Tibial nerve (tissue), 4 donors: ENCODE measurements around the gene ALPK3. TPM values are rescaled to one million over a fixed set of nuclear protein-coding genes. Genes with fewer than 3 reads are reported as not detected.

ENCODE experiments used
- DNase-seq, 2 donors: peaks; one replicate each; pipeline ENCODE4 v3.0.0-alpha.2; 2019; ENCODE audit warnings: low spot score in 2 of 2
- H3K27ac ChIP-seq, 4 donors: fragments of 200-600 bp; sonication (generic) in 3 of 4; one replicate each; pipeline ENCODE4 v1.5.1; 2017 to 2019; ENCODE audit warnings: mild to moderate bottlenecking in 1 of 4
- H3K27me3 ChIP-seq, 2 donors: fragments of 200-600 bp; sonication (generic) in 1 of 2; one replicate each; pipeline versions ENCODE4 v1.5.1 to v1.6.0; 2017 to 2019
- H3K36me3 ChIP-seq, 3 donors: fragments of 200-600 bp; sonication (generic); one replicate each; pipeline ENCODE4 v1.5.1; 2018 to 2019
- H3K4me1 ChIP-seq, 4 donors: fragments of 200-600 bp; sonication (generic) in 3 of 4; one replicate each; pipeline ENCODE4 v1.5.1; 2017 to 2019
- H3K4me3 ChIP-seq, 4 donors: fragments of 200-600 bp; sonication (generic) in 3 of 4; one replicate each; pipeline ENCODE4 v1.5.1; 2017 to 2019; ENCODE audit warnings: mild to moderate bottlenecking in 1 of 4, moderate library complexity in 1 of 4
- H3K9me3 ChIP-seq, 4 donors: fragments of 200-600 bp; sonication (generic) in 3 of 4; one replicate each; pipeline ENCODE4 v1.5.1; 2017 to 2019
- EP300 ChIP-seq, 2 donors: sonication (generic); formaldehyde crosslinking; IDR thresholded peaks; one replicate each; pipeline ENCODE4 v1.6.1; 2017; ENCODE audit warnings: antibody characterized with exemption in 2 of 2, mild to moderate bottlenecking in 1 of 2
- POLR2A ChIP-seq, 2 donors: fragments of 450-650 bp; IDR thresholded peaks; one replicate each; pipeline ENCODE4 v1.6.1; 2017; ENCODE audit warnings: antibody characterized with exemption in 2 of 2, mild to moderate bottlenecking in 2 of 2, moderate library complexity in 2 of 2
- WGBS, 2 donors: methylation state at CpG; one replicate each; pipeline ENCODE4 v1.1.5; 2018; 5-methylcytosine and 5-hydroxymethylcytosine counted together
- total RNA-seq, 4 donors: library from RNA; depleted of rRNA; stranded (reverse); fragments of >200 nt; gene quantifications; one replicate each; pipeline ENCODE4 v1.1.0, GENCODE V29; 2016
- TF ChIP-seq, protein P1 (sequence below), 5 experiments: fragments of 200-600 bp in 3 of 5; fragments of 450-650 bp in 2 of 5; sonication (generic) in 3 of 5; IDR thresholded peaks; one replicate each; pipeline ENCODE4 v1.5.1; 2016 to 2019; ENCODE audit warnings: antibody characterized with exemption in 5 of 5, mild to moderate bottlenecking in 3 of 5, moderate library complexity in 2 of 5

The ALPK3 gene
- total RNA-seq, 4 donors from 2014 or later: 2.4 to 7.1 (median 4.7) TPM

DNA sequence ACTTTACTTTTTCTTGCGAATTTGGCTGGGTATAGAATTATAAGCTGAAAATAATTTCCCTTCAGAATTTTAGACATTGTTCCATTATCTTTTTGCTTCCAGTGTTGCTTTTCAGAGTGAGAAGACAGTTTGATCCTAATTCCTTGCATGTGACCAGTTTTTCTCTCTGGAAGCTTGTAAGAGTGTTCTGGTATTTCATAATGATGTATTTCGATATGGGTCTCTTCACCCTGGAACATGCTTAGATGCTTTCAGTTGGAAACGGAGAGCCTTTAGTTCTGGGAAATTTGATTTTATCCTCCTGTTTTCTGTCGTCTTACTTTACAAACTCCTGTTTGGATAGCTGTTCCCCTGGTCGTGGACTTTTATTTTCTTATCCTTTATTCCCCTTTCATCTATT, 13.9 kb downstream of the ALPK3 start:
- TF ChIP-seq POLR2A (IDR thresholded peaks at IDR 0.05): no peak
- peak in 1 of 2 donors; percentile 33 for TF ChIP-seq EP300 (IDR thresholded peaks at IDR 0.05)
- TF ChIP-seq, protein P1, sequence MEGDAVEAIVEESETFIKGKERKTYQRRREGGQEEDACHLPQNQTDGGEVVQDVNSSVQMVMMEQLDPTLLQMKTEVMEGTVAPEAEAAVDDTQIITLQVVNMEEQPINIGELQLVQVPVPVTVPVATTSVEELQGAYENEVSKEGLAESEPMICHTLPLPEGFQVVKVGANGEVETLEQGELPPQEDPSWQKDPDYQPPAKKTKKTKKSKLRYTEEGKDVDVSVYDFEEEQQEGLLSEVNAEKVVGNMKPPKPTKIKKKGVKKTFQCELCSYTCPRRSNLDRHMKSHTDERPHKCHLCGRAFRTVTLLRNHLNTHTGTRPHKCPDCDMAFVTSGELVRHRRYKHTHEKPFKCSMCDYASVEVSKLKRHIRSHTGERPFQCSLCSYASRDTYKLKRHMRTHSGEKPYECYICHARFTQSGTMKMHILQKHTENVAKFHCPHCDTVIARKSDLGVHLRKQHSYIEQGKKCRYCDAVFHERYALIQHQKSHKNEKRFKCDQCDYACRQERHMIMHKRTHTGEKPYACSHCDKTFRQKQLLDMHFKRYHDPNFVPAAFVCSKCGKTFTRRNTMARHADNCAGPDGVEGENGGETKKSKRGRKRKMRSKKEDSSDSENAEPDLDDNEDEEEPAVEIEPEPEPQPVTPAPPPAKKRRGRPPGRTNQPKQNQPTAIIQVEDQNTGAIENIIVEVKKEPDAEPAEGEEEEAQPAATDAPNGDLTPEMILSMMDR (IDR thresholded peaks at IDR 0.05): no peak
- WGBS, 2 donors: 83 to 84% methylated on average over 5 of the region's 5 CpGs
- Histone ChIP-seq H3K4me3 (no peak overlapping the region), H3K27me3 (no peaks in the 10 kb centered on the region), H3K9me3 (no peaks in the 10 kb centered on the region), H3K27ac (peak overlapping the region in 1 of 4 donors; percentile 61), H3K4me1 (peaks cover 0 to 58% (median 0%) of the 10 kb centered on the region in 4 donors), H3K36me3 (no peaks in the 10 kb centered on the region)
- no peak for DNase-seq

DNA sequence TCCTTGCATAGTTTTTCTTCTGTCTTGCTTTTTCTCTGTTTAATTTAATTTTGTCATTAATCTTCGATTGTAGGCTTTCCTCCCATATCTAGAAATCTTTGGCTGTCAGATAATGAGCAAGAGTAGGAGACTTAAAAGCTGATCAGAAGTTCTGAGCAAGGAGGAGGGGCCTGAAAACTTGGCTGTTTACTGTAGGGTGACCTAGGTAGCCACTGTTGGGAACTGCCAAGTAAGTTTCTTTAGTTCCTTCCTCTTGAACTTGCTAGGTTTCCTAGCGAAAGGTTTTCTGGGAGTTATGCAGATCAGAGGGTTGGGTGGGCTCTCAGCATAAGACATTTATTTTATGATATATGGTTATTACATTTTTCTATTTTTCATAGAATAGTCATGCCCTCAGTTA, 14.5 kb downstream of the ALPK3 start:
- TF ChIP-seq, protein P1 (IDR thresholded peaks at IDR 0.05): no peak
- no peak for TF ChIP-seq EP300 (IDR thresholded peaks at IDR 0.05)
- TF ChIP-seq POLR2A (IDR thresholded peaks at IDR 0.05): no peak
- H3K4me3 ChIP-seq: no peak overlapping the region
- no peak for DNase-seq
- H3K27me3 ChIP-seq: no peaks in the 10 kb centered on the region
- peaks cover 0 to 52% (median 0%) of the 10 kb centered on the region in 4 donors for H3K4me1 ChIP-seq
- H3K9me3 ChIP-seq: no peaks in the 10 kb centered on the region
- 72 to 84% methylated on average over 2 of the region's 2 CpGs for WGBS, 2 donors
- H3K27ac ChIP-seq: peak overlapping the region in 2 of 4 donors; percentile 43 to 61
- no peaks in the 10 kb centered on the region for H3K36me3 ChIP-seq

DNA sequence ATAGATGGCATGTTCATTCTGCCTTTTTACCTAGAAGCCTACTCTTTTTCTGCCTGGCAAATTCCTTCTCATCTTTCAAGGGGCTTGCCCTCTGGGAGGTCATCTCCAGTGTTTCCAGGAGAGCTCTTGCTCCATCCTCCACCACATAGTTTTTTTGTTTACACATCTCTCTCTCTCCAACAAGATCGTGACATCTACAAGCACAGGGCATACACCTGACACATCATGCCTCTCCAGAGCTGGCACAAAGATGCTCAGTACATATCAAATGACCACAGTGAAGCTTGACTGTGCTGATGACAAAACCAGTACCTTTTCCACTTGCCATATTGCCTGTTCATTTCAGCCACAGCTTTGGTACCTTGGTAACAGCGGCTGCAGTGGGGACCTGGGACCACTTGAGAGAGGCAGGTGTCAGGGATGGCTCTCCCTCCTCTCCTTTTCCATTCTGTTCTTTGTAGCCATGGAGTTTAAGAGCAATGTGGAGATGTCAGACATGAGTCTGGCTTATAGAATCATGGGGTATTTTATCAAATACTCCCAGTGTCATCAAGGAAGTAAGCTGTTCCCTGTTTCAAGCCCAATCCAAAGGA, 15.4 kb downstream of the ALPK3 start:
- WGBS, 2 donors: 78 to 82% methylated on average over 2 of the region's 2 CpGs

DNA sequence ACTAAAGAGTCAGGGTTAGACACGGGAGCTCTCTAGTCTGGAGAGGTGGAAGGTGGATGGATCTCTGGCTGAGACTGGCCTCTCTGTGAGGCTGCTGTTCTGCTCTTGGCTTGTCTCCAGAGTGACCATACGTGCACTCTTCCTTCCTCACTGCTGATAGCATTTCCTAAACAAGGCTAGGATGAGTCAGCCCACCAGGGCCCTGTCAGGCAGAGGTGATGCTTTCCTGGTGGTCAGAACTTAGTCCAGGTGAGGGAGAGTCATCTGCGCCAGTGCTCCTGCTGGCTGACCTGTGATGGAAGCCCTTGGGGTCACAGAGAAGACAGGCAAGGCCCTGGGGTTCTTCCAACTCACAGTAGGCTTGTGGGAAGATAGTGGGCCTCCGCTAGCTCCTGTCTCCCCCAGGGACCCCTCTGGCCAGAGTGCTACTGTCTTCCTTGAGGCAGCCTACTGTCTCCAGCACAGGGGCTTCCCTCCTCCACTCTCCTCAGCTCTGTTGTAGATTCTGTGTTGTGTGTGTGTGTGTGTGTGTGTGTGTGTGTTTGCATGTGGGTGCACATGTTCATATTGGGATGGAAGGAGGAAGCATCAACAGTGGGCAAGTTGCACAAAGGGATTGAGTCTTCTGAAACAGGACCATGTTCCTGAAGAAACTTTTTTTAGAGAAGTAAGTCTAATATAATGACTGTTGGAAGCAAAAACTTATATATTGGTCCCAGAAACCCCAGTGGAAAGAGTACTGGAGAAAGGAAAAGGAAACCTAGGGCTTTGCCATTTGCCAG, 16.5 kb downstream of the ALPK3 start:
- Histone ChIP-seq H3K9me3 (no peaks in the 10 kb centered on the region), H3K4me1 (peaks cover 0 to 32% (median 0%) of the 10 kb centered on the region in 4 donors), H3K27ac (peak overlapping the region in 1 of 4 donors; percentile 15), H3K36me3 (no peaks in the 10 kb centered on the region), H3K27me3 (no peaks in the 10 kb centered on the region), H3K4me3 (no peak overlapping the region)
- WGBS, 2 donors: 49 to 68% methylated on average over 4 of the region's 4 CpGs
- DNase-seq: no peak
- TF ChIP-seq, protein P1 (IDR thresholded peaks at IDR 0.05): no peak
- TF ChIP-seq EP300 (IDR thresholded peaks at IDR 0.05): no peak
- TF ChIP-seq POLR2A (IDR thresholded peaks at IDR 0.05): no peak

More for the DNA sequence above, 15.4 kb downstream of the ALPK3 start:
- no peaks in the 10 kb centered on the region for H3K36me3 ChIP-seq
- no peak overlapping the region for H3K4me3 ChIP-seq
- TF ChIP-seq POLR2A (IDR thresholded peaks at IDR 0.05): no peak
- TF ChIP-seq, protein P1 (IDR thresholded peaks at IDR 0.05): no peak
- no peak for TF ChIP-seq EP300 (IDR thresholded peaks at IDR 0.05)
- DNase-seq: no peak
- H3K27ac ChIP-seq: peak overlapping the region in 1 of 4 donors; percentile 61
- no peaks in the 10 kb centered on the region for H3K27me3 ChIP-seq
- H3K9me3 ChIP-seq: no peaks in the 10 kb centered on the region
- H3K4me1 ChIP-seq: peaks cover 0 to 43% (median 0%) of the 10 kb centered on the region in 4 donors
